GM21723 (cell line): Measurements from ENCODE around the gene LRIT2.

ENCODE experiments used
- ATAC-seq: cut with Tn5 transposase; IDR thresholded peaks from one replicate; pipeline ENCODE4 v1.9.1; 2021; ENCODE audit warnings: mild to moderate bottlenecking, moderate library complexity; ENCODE audit not compliant: unreplicated experiment

Gene LRIT2

GRCh38 chr10:84225427-84226173 is at the start of gene LRIT2:
LRIT2 (minus strand) TSS chr10:84225544; CDS start chr10:84225520, 24 bp downstream.
- ATAC-seq = no peak

GRCh38 chr10:84270708-84271107 is 45.4 kb upstream of the LRIT2 start:
- ATAC-seq = no peak

- ATAC-seq = no peak
Observed at GRCh38 chr10:84269773-84270172, 44.4 kb upstream of the LRIT2 start.

GRCh38 chr10:84269162-84269561 is 43.8 kb upstream of the LRIT2 start:
- no peak for ATAC-seq

GRCh38 chr10:84267503-84268126 is 42.3 kb upstream of the LRIT2 start:
- no peak for ATAC-seq

GRCh38 chr10:84265418-84265817 is 40.1 kb upstream of the LRIT2 start:
- no peak for ATAC-seq

GRCh38 chr10:84264611-84265141 is 39.3 kb upstream of the LRIT2 start:
- ATAC-seq = peak; percentile 97

- no peak for ATAC-seq
Observed at GRCh38 chr10:84263716-84264115, 38.4 kb upstream of the LRIT2 start.

GRCh38 chr10:84262190-84262956 is 37.0 kb upstream of the LRIT2 start:
- ATAC-seq = no peak

GRCh38 chr10:84261236-84261915 is 36.0 kb upstream of the LRIT2 start:
- no peak for ATAC-seq

GRCh38 chr10:84258034-84258695 is 32.8 kb upstream of the LRIT2 start:
- no peak for ATAC-seq

- no peak for ATAC-seq
Observed at GRCh38 chr10:84257343-84258020, 32.1 kb upstream of the LRIT2 start.

GRCh38 chr10:84256510-84257342 is 31.4 kb upstream of the LRIT2 start:
- ATAC-seq = no peak

- no peak for ATAC-seq
Observed at GRCh38 chr10:84254552-84255478, 29.5 kb upstream of the LRIT2 start.

GRCh38 chr10:84248794-84249193 is 23.4 kb upstream of the LRIT2 start:
- no peak for ATAC-seq

- no peak for ATAC-seq
Observed at GRCh38 chr10:84247496-84247895, 22.2 kb upstream of the LRIT2 start.

GRCh38 chr10:84244651-84245270 is 19.4 kb upstream of the LRIT2 start, which contains the start of gene RGR:
RGR (plus strand) TSS chr10:84245053; CDS start chr10:84245091, 38 bp downstream.
- no peak for ATAC-seq
